GM19035 (cell line): Measurements from ENCODE around the gene HNRNPCL4.
"Not testable (repeated sequence)": the region's sequence is repeated elsewhere in the genome, so short reads cannot be mapped to it uniquely, and the experiment has no call there.

Experiments used
- ATAC-seq: cut with Tn5 transposase; IDR thresholded peaks from one replicate; pipeline ENCODE4 v1.9.1; 2021; ENCODE audit not compliant: unreplicated experiment

Gene HNRNPCL4

DNA sequence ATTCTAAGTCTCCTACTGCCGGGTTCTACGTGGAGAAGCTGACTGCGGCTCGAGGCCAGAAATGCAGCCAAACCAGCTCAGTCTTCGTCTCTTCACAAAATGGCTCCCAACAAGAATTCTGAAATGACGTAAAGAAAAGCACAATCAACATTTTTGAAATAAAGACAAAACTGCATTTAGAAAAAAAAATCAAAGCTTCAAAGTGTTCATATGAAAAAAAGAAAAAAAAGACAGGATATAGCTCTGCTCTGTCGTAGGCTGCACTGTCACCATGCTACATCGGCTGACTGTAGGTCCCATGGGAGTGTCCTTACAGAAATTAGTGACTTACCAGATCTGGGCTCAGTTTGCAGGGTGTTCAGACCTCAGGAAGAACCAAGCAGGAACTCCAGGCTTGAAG lies at the start of gene HNRNPCL4:
Gene HNRNPCL4 (minus strand): TSS at position 101 of the 400 bp plus-strand sequence. CDS start 164 bp downstream, outside the sequence.
- not testable (repeated sequence) for ATAC-seq

DNA sequence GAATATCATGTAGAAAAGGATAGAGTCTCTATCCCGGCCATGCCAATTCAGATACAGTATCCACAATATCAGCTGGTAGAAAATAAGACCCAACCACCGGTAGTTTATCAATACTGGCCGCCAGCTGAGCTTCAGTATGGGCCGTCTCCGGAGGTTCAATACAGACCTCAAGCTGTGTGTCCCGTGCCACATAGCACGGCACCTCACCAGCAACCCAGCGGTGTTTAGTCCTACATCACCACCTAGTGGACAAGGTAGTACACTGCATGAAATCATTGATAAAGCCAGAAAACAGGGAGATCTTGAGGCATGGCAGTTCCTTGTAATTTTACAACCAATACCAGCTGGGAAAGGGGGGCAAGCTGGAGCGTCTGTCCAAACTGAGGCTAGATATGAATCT lies 43.3 kb upstream of the HNRNPCL4 start:
- not testable (repeated sequence) for ATAC-seq

GRCh38 chr1:13201309-13201708 lies 35.9 kb upstream of the HNRNPCL4 start, which contains the start of gene PRAMEF13:
TSS of gene PRAMEF13 (minus strand) at chr1:13201409. CDS start at chr1:13199589, 1,820 bp downstream.
- not testable (repeated sequence) for ATAC-seq

DNA sequence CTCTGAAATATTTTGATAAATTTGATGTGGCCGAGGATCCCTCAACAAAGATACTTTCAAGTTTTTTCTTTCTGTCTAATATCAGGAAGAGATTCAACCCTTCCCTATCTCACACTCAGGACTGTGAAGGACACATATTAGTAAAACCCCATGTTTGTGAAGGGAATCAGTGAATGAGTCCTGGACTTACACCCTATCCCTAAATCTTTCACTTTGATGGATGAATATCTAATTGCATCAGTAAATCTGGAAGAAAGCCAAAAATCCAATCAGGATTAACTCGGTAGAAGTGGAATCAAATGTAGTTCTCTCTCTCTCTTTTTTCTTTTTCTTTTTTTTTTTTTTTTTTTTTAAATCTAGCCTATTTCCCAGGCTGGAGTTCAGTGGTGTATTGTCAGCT lies 6.1 kb upstream of the HNRNPCL4 start, which contains the start of gene PRAMEF9:
Gene PRAMEF9 (plus strand): TSS at position 301 of the 400 bp plus-strand sequence. CDS start 3,433 bp downstream, outside the sequence.
- not testable (repeated sequence) for ATAC-seq

DNA sequence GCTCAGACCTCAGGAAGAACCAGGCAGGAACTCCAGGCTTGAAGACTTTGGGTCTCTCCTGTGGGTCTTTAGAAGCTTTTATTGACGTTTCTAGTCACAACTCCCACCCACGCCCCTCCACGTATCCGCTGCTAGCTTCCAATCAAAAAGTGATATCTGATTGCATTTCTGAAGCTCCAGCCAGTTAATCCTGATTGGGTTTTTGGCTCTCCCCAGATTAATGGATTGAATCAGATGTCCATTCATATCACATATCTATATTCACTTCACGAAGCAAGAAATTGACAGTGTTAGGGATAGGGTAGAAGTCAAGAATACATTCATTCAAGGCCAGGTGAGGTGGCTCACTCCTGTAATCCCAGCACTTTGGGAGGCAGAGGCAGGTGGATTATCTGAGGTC lies 9.5 kb downstream of the HNRNPCL4 start, which contains the start of gene PRAMEF26:
Gene PRAMEF26 (minus strand): TSS at position 101 of the 400 bp plus-strand sequence. CDS start 2,914 bp downstream, outside the sequence.
- ATAC-seq = not testable (repeated sequence)

- not testable (repeated sequence) for ATAC-seq
Observed at GRCh38 chr1:13116754-13117153, 48.7 kb downstream of the HNRNPCL4 start, which contains the start of gene HNRNPCL2. TSS of gene HNRNPCL2 (minus strand) at chr1:13116854. CDS start at chr1:13116400, 454 bp downstream.
